HG03342 (cell line): ENCODE data around the gene SMAD2.
"Not testable (repeated sequence)": the region's sequence is repeated elsewhere in the genome, so short reads cannot be mapped to it uniquely, and the experiment has no call there.

Experiments
- ATAC-seq: cut with Tn5 transposase; IDR thresholded peaks from one replicate; pipeline ENCODE4 v1.9.1; 2021; ENCODE audit warnings: mild to moderate bottlenecking, moderate library complexity; ENCODE audit not compliant: unreplicated experiment

The SMAD2 gene

GRCh38 chr18:47930199-47930930, at the start of gene SMAD2:
SMAD2 (minus strand) TSS chr18:47930659; CDS start chr18:47896756, 33,903 bp downstream.
- ATAC-seq: peak; percentile 57

- no peak for ATAC-seq
Observed at GRCh38 chr18:47979611-47980200, 49.2 kb upstream of the SMAD2 start.

- no peak for ATAC-seq
Observed at GRCh38 chr18:47978603-47979002, 48.1 kb upstream of the SMAD2 start.

DNA sequence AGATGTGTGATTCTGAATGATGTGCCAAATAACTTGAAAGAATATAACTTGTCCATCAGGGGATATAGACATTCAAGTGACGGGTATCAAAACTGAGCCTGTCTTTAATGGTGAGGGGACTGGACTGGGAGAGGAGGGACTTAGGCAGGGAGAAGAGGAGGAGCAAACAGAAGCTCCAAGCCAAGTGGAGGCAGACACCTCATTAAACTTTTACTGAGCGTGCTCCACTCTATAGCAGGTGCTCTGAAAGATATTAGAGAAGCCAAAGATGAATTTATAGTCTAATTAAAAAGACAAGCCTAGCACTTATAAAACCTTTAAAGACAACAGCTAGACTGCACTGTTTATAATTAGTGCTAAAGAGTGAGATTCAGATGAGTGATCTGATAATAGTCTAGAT, 47.7 kb upstream of the SMAD2 start:
- no peak for ATAC-seq

- no peak for ATAC-seq
Observed at GRCh38 chr18:47975701-47976100, 45.2 kb upstream of the SMAD2 start.

DNA sequence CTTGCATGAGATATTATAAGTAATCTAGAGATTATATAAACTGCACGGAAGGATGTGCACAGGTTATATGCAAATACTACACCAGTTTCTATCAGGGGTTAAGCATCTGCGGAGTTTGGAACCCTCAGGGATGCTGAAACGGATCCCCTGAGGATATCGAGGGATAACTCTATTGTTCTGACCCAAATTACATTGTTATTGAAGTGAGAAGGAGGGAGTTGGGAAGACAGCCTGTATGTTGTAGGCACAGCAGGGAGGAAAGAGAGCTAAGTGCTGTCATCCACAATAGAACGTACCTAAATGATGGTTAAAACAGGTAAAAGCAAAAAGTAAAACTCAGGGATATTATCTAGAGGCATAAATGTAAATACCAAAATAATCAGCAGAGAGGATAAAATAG, 44.6 kb upstream of the SMAD2 start:
- ATAC-seq: no peak

DNA sequence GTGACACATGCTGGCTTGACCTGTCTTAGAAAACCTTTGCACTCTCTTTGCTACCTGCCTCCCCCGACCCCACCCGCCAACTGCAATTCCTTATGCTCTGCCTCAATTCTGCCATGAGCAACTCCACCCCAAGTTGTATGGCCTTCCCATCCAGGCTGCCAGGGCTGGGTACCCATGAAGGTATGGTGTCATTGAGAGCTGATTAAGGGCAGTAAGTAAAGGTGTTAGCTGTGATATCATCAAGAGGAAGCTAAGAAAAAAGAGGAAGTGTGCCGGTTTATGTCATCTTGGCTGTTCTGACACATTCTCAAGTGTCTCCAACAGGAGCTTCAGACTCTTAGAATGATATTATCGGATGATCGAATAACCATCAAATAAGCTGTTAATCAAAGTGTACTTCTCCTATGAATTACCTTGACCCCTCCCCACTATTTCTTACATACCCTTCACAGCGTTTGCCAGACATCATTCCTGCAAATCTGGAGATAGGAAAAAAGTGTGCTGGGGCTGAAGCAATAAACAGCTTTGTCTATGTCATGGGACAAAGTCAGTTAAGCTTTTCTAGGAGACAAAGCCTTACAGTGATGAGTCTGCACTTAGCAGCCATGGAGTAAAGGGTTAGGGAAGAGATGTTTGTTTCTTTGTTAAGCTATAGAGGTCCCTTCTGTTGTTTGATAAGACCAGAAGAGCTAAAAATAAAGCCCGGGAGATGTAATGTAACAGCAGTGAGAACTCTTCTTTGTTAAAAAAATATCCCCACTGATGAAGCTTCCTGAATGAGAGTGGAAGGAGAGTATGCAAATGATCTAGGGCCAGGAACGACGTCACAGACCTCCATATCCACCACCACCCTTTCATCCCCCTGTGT, 40.4 kb upstream of the SMAD2 start:
- ATAC-seq: peak; percentile 89

DNA sequence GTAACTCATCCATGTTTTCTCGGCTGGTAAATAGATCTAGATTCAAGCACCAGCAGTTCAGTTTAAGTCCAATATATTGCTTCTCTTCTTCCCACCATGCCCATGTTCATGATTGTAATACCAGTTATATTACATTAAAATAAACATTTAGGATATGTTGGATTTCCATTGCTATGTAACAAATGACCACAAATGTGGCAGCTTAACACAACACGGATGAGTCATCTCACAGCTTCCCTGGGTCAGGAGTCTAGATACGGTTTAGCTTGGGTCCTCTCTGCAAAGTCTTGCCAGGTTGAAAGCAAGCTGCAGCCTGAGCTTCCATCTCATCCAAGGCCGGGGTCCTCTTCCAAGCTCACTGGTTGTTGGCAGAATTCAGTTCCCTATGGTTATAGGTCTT, 39.4 kb upstream of the SMAD2 start:
- no peak for ATAC-seq

DNA sequence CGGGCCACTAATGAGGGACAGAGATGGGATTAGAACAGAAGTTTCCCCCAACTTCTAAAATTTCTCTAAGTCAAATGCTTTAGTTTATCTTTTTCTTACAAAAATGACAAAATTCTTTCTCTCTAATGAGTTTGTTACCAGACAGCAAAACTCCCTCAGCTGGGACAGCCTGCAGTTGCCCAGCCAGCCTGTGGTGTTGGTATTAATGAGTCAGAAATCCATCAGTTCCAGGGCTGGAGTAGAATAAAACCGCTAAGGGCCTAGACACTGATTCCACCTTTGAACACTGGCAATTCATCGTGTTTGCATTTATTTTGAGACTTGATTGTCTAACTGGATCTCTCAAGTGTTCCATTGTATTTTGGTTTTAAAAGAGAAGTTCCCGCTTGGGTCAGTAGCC, 38.3 kb upstream of the SMAD2 start:
- no peak for ATAC-seq

- no peak for ATAC-seq
Observed at GRCh38 chr18:47968006-47968676, 37.7 kb upstream of the SMAD2 start.

DNA sequence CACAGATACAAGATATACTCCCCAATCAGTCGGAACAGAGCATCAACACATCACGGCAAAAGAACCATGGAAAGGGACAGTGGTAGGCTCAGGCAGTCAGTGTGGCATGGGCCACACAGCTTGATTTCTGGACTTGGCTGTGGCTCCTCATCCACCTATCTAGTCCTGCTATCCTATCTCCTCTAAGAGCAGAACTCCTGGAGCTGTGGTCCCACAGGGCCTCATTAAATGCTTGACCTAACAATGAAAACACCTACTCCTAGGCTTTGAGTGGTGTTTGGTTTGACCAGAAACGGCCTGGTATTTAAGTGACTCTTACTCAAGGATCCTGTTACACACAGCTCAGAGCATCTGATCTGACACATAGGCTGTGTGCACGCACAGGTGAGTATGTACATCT, 33.6 kb upstream of the SMAD2 start:
- no peak for ATAC-seq

DNA sequence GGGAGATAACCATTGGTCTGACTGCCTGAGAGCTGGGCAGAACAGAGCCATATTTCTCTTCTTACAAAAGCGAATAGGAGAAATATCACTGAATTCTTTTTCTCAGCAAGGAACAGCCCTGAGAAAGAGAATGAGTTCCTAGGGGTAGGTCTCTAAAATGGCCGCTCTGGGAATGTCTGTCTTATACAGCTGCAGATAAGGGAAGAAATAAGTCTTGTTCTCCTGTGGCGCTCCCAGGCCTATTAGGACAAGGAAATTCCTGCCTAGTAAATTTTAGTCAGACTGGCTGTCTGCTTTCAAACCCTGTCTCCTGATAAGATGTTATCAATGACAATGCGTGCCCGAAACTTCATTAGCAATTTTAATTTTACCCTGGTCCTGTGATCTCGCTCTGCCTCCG, 30.5 kb upstream of the SMAD2 start:
- ATAC-seq: not testable (repeated sequence)

- peak; percentile 81 for ATAC-seq
Observed at GRCh38 chr18:47953471-47953931, 23.0 kb upstream of the SMAD2 start.

GRCh38 chr18:47950511-47950910, 20.1 kb upstream of the SMAD2 start:
- ATAC-seq: no peak

- no peak for ATAC-seq
Observed at GRCh38 chr18:47949202-47949601, 18.7 kb upstream of the SMAD2 start.

DNA sequence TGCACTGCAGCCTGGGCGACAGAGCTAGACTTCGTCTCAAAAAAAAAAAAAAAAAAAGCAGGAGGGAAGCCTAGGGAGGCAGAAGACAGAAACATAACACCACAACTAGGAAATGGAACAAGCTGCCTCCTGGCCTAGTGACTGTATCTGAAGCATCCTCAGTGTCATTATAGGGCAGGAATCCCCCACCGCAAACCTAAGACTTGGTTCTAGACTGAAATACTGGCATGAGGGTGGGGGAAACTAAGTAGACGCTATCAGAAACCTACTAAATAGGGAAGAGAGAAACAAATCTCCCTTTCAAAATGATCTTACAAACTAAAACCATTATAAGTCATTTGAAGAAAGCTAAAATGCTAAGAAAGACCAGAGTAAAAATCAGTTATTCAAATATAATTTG, 16.4 kb upstream of the SMAD2 start:
- ATAC-seq: no peak

DNA sequence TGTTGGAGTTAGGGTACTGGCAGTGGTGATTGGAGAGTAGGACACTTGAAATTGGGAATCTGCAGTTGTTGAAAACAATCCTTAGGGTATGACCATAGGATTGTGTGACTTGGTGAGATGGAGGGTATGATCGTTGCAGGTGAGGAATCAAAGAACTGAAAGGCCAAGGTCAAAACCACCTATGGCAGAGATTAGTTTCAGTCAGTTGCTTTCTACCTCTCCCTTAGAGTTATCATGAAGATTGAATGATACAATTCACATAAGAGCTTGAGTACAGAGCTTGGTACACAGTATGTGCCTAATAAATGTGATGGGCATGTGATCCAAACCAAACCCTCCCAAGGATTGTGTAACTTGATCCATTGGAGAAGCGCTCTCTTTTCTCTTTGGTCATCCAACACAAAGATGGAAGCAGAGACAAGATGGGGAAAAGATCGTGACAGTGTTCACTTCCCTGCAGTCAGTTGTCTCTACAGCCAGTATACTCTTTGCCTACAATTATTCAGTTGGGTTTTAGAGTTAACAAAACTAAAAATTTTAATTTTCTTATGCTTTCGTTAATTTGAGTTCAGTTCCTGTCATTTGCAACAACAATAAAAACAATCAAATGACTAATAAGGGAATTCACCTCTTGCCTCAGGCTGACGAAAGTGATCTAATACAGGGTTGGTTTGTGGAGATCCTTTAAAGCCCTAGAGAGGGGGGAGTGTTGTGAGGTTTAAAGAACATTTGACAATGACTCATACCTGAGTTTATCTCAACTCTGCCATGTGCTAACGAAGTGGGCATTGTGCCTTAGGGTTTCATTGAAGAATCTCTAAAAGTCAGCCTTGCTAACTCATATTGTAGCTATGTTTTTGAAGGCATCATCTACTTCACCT, 14.8 kb upstream of the SMAD2 start:
- no peak for ATAC-seq

- ATAC-seq: no peak
Observed at GRCh38 chr18:47936952-47937351, 6.5 kb upstream of the SMAD2 start.

DNA sequence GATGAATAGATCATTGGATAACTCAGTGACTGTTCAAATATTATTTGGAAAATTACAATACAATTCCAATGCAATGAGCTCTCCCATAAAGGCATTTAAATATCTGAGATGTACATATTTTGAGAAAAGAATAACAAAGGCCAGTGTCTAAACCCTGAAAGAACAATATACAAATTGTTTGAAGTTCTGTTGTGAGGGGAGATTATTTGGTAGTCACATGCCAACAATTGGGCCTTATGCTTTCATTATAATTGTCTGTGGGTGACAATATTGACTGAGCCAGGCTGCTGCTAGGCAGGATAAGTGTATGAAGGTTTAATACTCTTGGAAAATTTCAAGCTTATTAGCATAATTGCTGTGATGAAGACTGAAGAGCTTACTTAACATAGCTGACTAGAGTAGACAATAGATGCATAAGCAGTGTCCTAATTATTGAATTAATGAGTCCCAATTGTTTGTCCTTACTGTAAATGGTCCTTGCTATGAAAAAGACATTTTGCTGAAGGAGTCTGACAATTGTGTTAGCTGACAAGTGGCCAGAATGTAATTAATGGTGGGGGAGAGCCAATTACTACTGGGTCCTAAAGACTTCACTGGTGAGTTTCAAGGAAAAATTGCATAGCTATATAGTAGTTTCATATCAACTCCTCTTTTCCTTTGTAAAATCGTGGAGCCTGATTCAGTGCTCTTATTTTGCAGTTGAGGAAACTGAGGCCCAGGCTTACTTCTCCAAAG, 5.0 kb upstream of the SMAD2 start:
- no peak for ATAC-seq
